ENCODE data around the gene CTRB1.

DNA sequence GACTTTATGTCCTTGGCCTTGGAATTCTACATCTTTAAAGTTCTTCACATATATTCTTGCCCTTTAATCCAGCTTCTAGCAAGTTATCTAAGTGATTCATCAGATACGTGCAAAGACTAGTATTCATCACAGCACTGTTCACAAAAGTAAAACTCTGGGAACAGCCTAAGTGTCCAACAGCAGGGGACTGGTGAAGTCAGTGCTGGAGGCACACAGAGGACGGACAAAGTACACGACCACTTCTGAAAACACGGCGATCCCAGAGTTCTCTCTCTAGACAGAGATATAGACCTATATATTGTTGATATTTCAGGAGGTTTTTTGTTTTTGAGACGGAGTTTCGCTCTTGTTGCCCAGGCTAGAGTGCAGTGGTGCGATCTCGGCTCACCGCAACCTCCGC lies 12.8 kb downstream of the CTRB1 start:
- TF ChIP-seq GATA2 (IDR thresholded peaks at IDR 0.05; ENCODE audit: low read depth, low read length): no peak
- TF ChIP-seq GATA3 (IDR thresholded peaks at IDR 0.05; ENCODE audit: low read depth, low read length): no peak

Data from SH-SY5Y (cell line).